GM21390 (cell line): ENCODE results near the gene ITGA4.
"Not testable (repeated sequence)": the region's sequence is repeated elsewhere in the genome, so short reads cannot be mapped to it uniquely, and the experiment has no call there.

Source experiments
- ATAC-seq: cut with Tn5 transposase; IDR thresholded peaks from one replicate; pipeline ENCODE4 v1.9.1; 2021; ENCODE audit not compliant: unreplicated experiment

Gene ITGA4

GRCh38 chr2:181457121-181457740, at the start of gene ITGA4:
Gene ITGA4 (plus strand): TSS chr2:181457386. CDS start chr2:181457655, 269 bp downstream.
- peak; percentile 69 for ATAC-seq

- ATAC-seq: no peak
Observed at GRCh38 chr2:181408861-181409260, 48.3 kb upstream of the ITGA4 start.

- ATAC-seq: peak; percentile 97
Observed at GRCh38 chr2:181411105-181411849, 45.9 kb upstream of the ITGA4 start.

GRCh38 chr2:181419129-181419855, 37.9 kb upstream of the ITGA4 start:
- no peak for ATAC-seq

GRCh38 chr2:181420259-181421130, 36.7 kb upstream of the ITGA4 start:
- ATAC-seq: no peak

- no peak for ATAC-seq
Observed at GRCh38 chr2:181421131-181421458, 36.1 kb upstream of the ITGA4 start.

- ATAC-seq: no peak
Observed at GRCh38 chr2:181421464-181421863, 35.7 kb upstream of the ITGA4 start.

- ATAC-seq: no peak
Observed at GRCh38 chr2:181426672-181427071, 30.5 kb upstream of the ITGA4 start.

- no peak for ATAC-seq
Observed at GRCh38 chr2:181430406-181431118, 26.6 kb upstream of the ITGA4 start.

GRCh38 chr2:181431674-181432073, 25.5 kb upstream of the ITGA4 start:
- ATAC-seq: no peak

- ATAC-seq: no peak
Observed at GRCh38 chr2:181438261-181438660, 18.9 kb upstream of the ITGA4 start.

GRCh38 chr2:181440344-181440743, 16.8 kb upstream of the ITGA4 start:
- no peak for ATAC-seq

- ATAC-seq: no peak
Observed at GRCh38 chr2:181440919-181441318, 16.3 kb upstream of the ITGA4 start.

- no peak for ATAC-seq
Observed at GRCh38 chr2:181441670-181442069, 15.5 kb upstream of the ITGA4 start.

GRCh38 chr2:181444654-181445053, 12.5 kb upstream of the ITGA4 start:
- ATAC-seq: no peak

GRCh38 chr2:181446985-181447384, 10.2 kb upstream of the ITGA4 start:
- no peak for ATAC-seq

- ATAC-seq: not testable (repeated sequence)
Observed at GRCh38 chr2:181449278-181449677, 7.9 kb upstream of the ITGA4 start.

- no peak for ATAC-seq
Observed at GRCh38 chr2:181454686-181455450, 2.3 kb upstream of the ITGA4 start.

GRCh38 chr2:181456660-181457120, 496 bp upstream of the ITGA4 start:
- ATAC-seq: peak; percentile 73
